ENCODE measurements around the gene SMAP2. TPM values are rescaled to one million over a fixed set of nuclear protein-coding genes. Genes with fewer than 3 reads are reported as not detected.

Gene SMAP2
- total and polyA plus RNA-seq, 8 donors, result 7.2 to 26.1 (median 12.3) TPM

DNA sequence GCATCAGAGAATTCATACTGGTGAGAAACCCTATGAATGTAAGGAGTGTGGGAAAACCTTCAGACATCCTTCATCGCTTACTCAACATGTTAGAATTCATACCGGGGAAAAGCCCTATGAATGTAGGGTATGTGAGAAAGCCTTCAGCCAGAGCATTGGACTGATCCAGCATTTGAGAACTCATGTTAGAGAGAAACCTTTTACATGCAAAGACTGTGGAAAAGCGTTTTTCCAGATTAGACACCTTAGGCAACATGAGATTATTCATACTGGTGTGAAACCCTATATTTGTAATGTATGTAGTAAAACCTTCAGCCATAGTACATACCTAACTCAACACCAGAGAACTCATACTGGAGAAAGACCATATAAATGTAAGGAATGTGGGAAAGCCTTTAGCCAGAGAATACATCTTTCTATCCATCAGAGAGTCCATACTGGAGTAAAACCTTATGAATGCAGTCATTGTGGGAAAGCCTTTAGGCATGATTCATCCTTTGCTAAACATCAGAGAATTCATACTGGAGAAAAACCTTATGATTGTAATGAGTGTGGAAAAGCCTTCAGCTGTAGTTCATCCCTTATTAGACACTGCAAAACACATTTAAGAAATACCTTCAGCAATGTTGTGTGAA, 89.5 kb downstream of the SMAP2 start:
- WGBS, 2 donors, result 89 to 91% methylated on average over 3 of the region's 3 CpGs
- no peaks in the 10 kb centered on the region for H3K27me3 ChIP-seq
- H3K9me3 ChIP-seq, result peaks cover 0 to 21% (median 3%) of the 10 kb centered on the region in 4 donors
- no peak for FAIRE-seq
- H3K36me3 ChIP-seq, result peaks cover 0 to 23% (median 0%) of the 10 kb centered on the region in 3 donors
- TF ChIP-seq CTCF (IDR thresholded peaks at IDR 0.05), result no peak
- no peak overlapping the region for H3K27ac ChIP-seq
- no peaks in the 10 kb centered on the region for H3K4me1 ChIP-seq
- intact Hi-C loops (cut with DNase I), result no loop called here
- no peak for DNase-seq
- ATAC-seq, result no peak
- H3K4me3 ChIP-seq, result no peak overlapping the region

DNA sequence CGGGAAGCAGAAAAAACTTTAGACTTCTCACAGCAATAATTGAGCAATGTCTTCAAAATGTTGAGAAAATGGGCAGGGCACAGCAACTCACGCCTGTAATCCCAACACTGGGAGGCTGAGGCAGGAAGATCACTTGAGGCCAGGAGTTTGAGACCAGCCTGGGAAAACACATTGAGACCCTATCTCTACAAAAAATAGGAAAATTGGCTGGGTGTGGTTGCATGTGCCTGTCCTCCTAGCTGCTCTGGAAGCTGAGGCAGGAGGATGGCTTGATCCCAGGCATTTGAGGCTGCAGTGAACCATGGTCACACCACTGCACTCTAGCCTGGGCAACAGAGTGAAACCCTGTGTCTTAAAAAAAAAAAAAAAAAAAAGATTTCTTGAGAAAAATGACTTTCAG, 95.8 kb downstream of the SMAP2 start:
- no peak for FAIRE-seq
- 92 to 98% methylated on average over 2 of the region's 2 CpGs for WGBS, 2 donors
- DNase-seq, result no peak
- Histone ChIP-seq H3K27me3 (no peaks in the 10 kb centered on the region), H3K9me3 (peaks cover 0 to 10% (median 0%) of the 10 kb centered on the region in 4 donors), H3K4me3 (no peak overlapping the region), H3K4me1 (no peaks in the 10 kb centered on the region), H3K27ac (no peak overlapping the region), H3K36me3 (no peaks in the 10 kb centered on the region)
- ATAC-seq, result no peak
- intact Hi-C loops (cut with DNase I), result no loop called here
- no peak for TF ChIP-seq CTCF (IDR thresholded peaks at IDR 0.05)

Other genes with a start within 250 kb of the SMAP2 start
- gene RLF, start 212.3 kb upstream of the SMAP2 start, total RNA-seq, result 1 to 10 TPM; 4.1 to 8.5 (median 4.7) TPM
- 1 to 10 TPM; 2.2 to 4.3 TPM for gene RLF, start 212.3 kb upstream of the SMAP2 start, polyA plus RNA-seq
- gene TMCO2, start 125.8 kb upstream of the SMAP2 start, total RNA-seq, result not detected
- gene TMCO2, start 125.8 kb upstream of the SMAP2 start, polyA plus RNA-seq, result not detected
- 10 to 100 TPM in 5 of 6 donors, 1 to 10 TPM in 1; 9.9 to 29.8 (median 12.4) TPM for gene ZMPSTE24, start 115.5 kb upstream of the SMAP2 start, total RNA-seq
- 10 to 100 TPM in 1 of 2 donors, 1 to 10 TPM in 1; 6.9 to 17.0 TPM for gene ZMPSTE24, start 115.5 kb upstream of the SMAP2 start, polyA plus RNA-seq
- 10 to 100 TPM in 1 of 6 donors, 1 to 10 TPM in 3, under 1 TPM in 2; 0.55 to 10.9 (median 1.8) TPM for gene COL9A2, start 56.4 kb upstream of the SMAP2 start, total RNA-seq
- 1 to 10 TPM; 5.4 to 7.5 TPM for gene COL9A2, start 56.4 kb upstream of the SMAP2 start, polyA plus RNA-seq
- 1 to 10 TPM; 1.0 to 2.4 (median 2.1) TPM for gene ZFP69B, start 76.7 kb downstream of the SMAP2 start, total RNA-seq
- gene ZFP69B, start 76.7 kb downstream of the SMAP2 start, polyA plus RNA-seq, result under 1 TPM; 0.85 to 0.95 TPM
- 1 to 10 TPM; 1.2 to 2.5 (median 1.4) TPM for gene ZFP69, start 103.6 kb downstream of the SMAP2 start, total RNA-seq
- gene ZFP69, start 103.6 kb downstream of the SMAP2 start, polyA plus RNA-seq, result 1 to 10 TPM; 2.2 to 2.8 TPM
- 1 to 10 TPM; 1.9 to 4.5 (median 2.6) TPM for gene EXO5, start 135.0 kb downstream of the SMAP2 start, total RNA-seq
- gene EXO5, start 135.0 kb downstream of the SMAP2 start, polyA plus RNA-seq, result 1 to 10 TPM; 3.2 to 6.1 TPM
- 1 to 10 TPM; 1.6 to 4.1 (median 2.9) TPM for gene ZNF684, start 157.9 kb downstream of the SMAP2 start, total RNA-seq
- gene ZNF684, start 157.9 kb downstream of the SMAP2 start, polyA plus RNA-seq, result 1 to 10 TPM; 2.3 to 5.3 TPM